GM19397 (cell line): ENCODE results near the gene EGFL7.
"Not testable (repeated sequence)": the region's sequence is repeated elsewhere in the genome, so short reads cannot be mapped to it uniquely, and the experiment has no call there.

Source experiments
- ATAC-seq: cut with Tn5 transposase; IDR thresholded peaks from one replicate; pipeline ENCODE4 v1.9.1; 2021; ENCODE audit warnings: mild to moderate bottlenecking, moderate library complexity; ENCODE audit not compliant: unreplicated experiment

EGFL7 gene

GRCh38 chr9:136695955-136696354 lies 33.2 kb downstream of the EGFL7 start:
- no peak for ATAC-seq

DNA sequence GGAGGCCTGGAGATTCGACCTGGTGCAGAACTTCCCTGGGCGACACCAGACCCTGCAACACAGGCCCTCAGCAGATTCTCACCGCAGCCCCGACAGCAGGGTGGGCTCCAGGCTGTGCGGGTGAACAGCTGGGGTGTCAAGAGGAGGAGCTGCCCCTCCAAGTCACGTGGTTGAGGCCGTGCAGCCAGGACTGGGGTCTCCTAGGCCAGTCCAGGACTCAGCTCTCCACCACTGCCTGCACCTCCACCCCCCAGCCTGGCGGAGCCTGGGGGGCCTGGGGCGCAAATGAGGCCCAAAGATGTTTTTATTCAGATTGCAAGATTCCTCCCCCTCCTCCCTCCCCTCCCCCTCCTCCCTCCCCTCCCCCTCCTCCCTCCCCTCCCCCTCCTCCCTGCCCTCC lies 33.8 kb downstream of the EGFL7 start:
- no peak for ATAC-seq

DNA sequence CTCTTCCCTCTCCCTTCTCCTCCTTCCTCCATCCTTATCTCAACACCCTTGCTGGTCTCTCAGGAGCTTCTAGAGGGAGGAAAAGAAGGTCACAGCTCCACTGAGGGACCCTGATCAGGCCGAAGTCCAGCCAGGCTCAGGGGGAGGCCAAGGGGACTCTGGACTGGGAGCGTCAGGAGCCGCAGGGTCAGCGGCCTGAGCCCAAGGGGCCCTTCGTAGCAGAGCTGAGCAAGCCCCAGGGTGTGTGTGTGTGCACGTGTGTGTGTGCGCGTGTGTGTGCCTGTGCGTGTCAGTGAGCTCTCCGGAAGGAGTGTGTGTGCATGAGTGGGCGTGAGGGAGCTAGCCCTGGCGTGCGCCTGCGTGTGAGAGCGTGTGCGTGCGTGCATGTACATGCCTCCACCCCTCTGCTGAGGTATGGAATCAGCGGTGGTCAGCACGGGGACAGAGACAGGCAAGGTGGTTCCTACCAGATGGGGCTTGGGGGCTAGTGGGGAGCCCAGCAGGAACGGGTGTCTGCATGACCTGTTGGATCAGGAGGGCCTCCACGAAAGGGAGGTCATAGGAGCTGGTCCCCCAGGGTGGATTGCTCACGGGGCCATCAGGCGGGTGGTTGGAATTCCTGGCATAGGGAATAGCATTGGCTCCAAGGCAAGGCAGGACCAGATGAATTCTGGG lies 34.6 kb downstream of the EGFL7 start:
- ATAC-seq = no peak

DNA sequence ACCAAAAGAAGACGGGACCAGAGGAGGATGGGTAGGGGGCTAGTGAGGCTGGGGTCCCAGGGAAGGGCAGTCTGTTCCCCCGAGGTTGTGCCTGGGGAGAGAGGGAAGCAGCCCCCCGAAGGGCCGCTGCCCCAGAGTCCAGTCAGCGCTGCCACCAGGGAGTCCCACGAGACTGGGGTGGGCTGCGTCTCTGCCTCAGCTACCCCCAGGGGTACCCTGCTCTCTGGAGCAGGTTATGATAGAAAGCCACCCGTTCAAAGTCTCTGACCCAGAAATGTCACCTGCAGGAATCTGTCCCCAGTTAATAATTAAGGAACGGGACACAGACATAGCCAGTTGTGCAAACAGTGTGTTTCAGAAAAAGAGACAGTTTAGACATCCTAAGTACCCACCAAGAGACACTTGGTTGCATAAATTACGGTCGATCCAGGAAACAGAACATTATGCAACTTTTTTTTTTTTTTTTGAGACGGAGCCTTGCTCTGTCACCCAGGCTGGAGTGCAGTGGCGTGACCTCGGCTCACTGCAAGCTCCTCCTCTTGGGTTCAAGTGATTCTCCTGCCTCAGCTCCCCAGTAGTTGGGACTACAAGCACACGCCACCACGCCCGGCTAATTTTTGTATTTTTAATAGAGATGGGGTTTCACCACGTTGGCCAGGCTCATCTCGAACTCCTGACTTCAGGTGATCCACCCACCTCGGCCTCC lies 35.3 kb downstream of the EGFL7 start:
- ATAC-seq = no peak

- ATAC-seq = no peak
These were observed 36.0 kb downstream of the EGFL7 start for GRCh38 chr9:136698635-136699246.

DNA sequence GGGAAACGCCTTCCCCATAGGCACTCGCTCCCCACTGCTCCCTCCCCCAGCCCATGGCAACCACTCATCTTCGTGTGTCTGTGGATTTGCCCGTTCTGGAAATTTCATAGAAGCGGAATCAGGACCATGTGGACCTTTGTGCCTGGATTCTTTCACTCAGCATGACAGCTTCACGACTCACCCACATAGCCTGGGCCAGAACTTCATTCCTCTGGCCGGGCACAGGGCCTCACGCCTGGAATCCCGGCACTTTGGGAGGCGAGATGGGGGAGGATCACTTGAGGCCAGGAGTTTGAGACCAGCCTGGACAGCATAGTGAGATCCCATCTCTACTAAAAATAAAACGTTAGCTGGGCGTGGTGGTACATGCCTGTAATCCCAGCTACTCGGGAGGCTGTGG lies 37.6 kb downstream of the EGFL7 start:
- no peak for ATAC-seq

DNA sequence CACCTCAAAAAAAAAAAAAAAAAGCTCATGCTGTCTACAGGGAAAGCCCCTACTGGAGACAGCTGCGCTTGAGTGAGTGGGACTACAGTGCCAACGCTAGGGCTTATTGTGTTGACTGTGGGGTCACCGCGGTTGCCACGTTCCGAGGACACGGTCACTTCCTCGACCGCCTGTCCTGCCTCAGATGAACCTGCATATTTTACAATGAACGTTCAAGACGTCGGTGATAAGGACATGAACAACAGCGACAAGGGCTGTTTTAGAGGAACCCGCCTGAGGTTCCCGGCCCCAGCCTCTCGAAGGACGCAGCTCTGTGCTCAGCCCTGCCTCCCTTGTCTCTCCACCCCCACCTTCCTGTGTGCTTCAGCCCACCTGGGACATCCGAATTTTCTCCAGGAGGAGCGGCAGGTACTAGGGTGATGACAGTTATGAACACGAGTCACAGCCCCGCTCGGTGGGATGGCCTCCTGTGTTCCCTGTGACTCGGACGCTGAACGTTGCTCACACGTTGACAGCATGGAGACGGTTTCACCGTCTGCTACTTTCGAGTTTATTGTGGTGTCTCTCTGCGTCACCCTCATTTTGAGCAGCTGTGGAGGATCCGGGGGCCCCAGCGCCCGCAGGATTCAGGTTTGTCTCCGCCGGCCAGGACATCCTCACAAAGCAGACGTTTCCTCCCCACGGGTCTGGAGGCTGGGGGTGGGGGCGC lies 38.4 kb downstream of the EGFL7 start:
- no peak for ATAC-seq

GRCh38 chr9:136701668-136702053 lies 38.9 kb downstream of the EGFL7 start:
- ATAC-seq = no peak

DNA sequence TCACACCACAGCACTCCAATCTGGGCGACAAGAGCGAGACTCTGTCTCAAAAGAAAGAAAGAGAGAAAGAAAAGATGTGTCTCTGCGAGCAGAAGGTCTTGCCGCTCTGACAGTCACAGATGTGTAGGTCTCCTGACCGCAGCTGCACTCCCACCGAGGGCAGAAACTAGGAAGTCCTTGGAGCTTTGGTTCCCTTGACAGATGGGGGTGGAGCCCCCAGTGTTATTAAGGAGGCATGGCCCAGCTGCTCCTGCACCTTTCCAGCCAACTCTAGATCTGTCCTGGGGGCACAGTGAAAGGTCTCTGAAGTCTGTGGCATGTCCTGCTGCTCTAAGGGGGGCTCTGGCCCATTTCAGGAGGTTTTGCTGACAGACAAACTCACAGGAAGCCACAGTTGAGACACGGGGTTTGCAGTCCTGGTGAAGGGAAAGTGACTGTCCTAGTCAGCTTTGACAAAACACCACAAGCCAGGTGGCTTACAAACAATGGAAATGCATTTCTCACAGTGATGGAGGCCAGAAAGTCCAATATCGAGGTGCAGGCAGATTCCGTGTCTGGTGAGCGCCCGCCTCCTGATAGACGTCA lies 40.7 kb downstream of the EGFL7 start:
- ATAC-seq = no peak

- ATAC-seq = not testable (repeated sequence)
These were observed 42.0 kb downstream of the EGFL7 start for GRCh38 chr9:136704741-136705140.

- no peak for ATAC-seq
These were observed 42.8 kb downstream of the EGFL7 start for GRCh38 chr9:136705564-136705963.

DNA sequence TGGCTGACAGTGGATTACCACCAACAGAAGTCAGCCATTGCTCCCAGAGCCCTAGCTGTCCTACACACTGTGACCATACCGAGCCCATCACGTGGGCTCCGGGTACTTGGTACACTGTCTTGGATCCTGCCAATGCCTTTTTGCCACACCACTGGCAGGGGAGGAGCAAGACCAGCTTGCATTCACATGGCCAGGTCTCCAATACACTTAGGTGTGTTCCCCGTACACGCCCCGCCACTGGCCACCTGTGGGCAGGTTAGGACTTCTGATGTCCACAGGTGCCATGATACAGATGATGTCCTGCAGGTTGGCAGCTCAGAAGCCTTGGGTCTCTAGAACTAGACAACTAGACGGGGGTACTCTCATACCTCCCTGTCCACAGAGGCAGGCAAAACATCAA lies 44.3 kb downstream of the EGFL7 start:
- no peak for ATAC-seq

DNA sequence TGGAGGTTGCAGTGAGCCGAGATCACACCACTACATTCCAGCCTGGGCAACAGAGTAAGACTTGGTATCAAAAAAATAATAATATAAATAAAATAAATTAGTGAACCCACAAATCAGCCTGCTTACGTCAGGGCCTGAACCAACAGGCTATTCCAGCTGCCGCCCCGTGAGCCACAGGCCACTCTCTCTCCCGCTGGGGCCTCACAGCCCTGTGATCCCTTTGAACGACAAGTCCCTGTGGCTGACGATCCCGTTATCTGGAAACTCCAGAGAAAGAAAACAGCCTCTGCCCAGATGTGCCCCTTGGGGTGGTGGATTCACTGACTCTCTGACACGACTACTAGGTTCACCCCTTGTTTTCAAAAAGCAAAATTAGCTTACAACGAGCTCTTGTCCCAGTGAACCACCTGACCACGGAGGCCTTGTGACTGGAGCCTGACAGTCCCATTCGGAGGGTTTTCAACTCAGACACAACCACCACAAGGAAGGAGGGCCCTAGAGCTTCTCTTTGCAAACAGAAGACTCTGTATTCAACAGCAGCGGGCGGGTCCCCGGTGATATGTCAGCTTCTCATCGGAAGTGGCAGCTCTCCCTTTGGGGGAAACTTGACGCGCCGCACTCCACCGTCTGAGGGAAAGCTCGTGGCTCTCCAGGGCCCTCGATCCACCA lies 45.3 kb downstream of the EGFL7 start:
- ATAC-seq = no peak

DNA sequence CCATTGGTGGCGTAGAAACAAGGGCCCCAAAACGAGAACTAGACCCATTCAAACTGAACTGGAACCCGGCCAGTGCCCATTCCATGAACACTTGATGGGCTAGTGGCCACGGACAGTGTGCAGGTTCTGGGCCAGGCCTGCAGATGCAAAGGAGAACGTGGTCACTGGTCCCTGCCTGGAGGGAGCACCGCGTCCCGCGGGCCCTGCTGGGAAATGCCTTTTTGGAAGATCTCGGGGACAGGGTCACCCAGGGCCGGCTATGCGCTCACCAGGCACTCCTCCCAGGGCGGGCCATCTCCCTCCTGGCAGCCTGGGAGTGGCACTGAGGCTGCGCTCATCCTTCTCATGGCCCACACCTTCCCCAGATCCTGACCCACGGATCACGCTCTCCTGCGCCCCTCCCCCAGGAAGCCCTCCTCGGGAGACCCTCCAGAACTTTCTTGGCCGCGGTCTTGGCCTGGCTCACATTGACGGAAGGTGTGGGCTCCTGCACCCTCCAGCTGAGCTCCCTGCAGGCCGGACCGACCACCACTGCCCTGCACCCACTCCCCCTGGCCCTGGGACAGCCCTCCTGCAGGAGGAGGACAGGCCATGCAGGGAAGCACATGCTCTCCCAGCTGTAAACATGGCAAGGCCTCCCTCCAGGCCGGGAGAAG lies 46.9 kb downstream of the EGFL7 start:
- ATAC-seq = no peak

DNA sequence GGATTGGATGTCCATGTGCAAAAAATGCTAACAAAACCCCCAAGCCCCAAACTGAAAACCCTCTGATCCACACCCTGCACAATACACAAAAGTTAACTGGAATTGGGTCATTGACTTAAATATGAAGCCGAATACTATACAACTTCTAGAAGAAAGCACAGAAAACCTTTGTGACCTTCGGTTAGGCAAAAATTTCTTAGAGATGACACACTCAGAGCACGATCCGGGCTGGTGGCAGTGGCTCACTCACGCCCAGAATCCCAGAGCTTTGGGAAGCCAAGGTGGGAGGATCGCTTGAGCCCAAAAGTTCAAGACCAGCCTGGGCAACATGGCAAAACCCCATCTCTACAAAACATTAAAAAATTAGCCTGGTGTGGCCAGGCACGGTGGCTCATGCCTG lies 47.8 kb downstream of the EGFL7 start:
- no peak for ATAC-seq

DNA sequence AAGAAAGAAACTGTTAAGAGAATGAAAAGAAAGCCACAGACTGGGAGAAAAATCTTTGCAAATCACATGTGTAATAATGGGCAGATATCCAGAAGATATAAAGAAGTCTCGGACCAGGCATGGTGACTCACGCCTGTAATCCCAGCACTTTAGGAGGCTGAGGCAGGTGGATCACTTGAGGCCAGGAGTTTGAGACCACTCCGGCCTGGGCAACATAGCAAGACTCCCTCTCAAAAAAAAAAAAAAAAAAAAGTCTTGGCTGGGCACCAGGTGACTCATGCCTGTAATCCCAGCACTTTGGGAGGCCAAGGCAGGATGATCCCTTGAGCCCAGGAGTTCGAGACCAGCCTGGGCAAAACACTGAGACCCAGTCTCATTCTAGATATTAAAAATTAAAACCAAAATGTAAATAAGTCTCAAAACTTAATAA lies 48.5 kb downstream of the EGFL7 start:
- ATAC-seq = not testable (repeated sequence)

GRCh38 chr9:136711751-136712689 lies 49.3 kb downstream of the EGFL7 start, which contains the start of gene DIPK1B:
Gene DIPK1B (plus strand): TSS chr9:136712572. CDS start chr9:136712666, 94 bp downstream.
- no peak for ATAC-seq

- ATAC-seq = no peak
These were observed 50.2 kb downstream of the EGFL7 start for GRCh38 chr9:136712690-136713544.
